Measurements from ENCODE around the gene ATAD1. TPM values are rescaled to one million over a fixed set of nuclear protein-coding genes. Genes with fewer than 3 reads are reported as not detected.
"Not testable (repeated sequence)": the region's sequence is repeated elsewhere in the genome, so short reads cannot be mapped to it uniquely, and the experiment has no call there.

The ATAD1 gene
- total RNA-seq, 1 donor from 2014 or later: 45.8 TPM

DNA sequence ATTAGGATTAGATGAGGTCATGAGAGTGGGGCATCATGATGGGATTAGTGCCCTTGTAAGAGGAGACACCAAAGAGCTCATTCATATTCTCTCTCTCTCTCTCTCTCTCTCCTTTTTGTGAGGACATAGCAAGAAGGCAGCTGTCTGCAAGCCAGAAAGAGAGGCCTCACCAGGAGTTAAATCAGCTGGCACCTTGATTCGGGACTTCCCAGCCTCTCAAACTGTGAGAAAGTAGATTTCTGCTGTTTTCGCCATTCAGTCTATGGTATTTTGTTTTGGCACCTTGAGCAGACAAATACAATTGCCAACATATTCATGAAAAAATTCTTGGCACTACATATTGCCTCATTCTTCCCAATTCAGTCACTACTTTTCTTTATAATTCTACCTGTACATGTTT is 20.6 kb upstream of the ATAD1 start:
- H3K4me1 Mint-ChIP-seq (ENCODE audit: low read depth): peaks cover 5% of the 10 kb centered on the region
- no peak overlapping the region for H3K4me3 Mint-ChIP-seq (ENCODE audit: low read depth)
- H3K27ac Mint-ChIP-seq: no peak overlapping the region
- H3K27me3 Mint-ChIP-seq: peaks cover 2% of the 10 kb centered on the region
- H3K9me3 Mint-ChIP-seq (ENCODE audit: low read depth): peaks cover 6% of the 10 kb centered on the region
- no peaks in the 10 kb centered on the region for H3K36me3 Mint-ChIP-seq (ENCODE audit: insufficient read depth)
- TF ChIP-seq, protein P1, sequence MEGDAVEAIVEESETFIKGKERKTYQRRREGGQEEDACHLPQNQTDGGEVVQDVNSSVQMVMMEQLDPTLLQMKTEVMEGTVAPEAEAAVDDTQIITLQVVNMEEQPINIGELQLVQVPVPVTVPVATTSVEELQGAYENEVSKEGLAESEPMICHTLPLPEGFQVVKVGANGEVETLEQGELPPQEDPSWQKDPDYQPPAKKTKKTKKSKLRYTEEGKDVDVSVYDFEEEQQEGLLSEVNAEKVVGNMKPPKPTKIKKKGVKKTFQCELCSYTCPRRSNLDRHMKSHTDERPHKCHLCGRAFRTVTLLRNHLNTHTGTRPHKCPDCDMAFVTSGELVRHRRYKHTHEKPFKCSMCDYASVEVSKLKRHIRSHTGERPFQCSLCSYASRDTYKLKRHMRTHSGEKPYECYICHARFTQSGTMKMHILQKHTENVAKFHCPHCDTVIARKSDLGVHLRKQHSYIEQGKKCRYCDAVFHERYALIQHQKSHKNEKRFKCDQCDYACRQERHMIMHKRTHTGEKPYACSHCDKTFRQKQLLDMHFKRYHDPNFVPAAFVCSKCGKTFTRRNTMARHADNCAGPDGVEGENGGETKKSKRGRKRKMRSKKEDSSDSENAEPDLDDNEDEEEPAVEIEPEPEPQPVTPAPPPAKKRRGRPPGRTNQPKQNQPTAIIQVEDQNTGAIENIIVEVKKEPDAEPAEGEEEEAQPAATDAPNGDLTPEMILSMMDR (IDR thresholded peaks at IDR 0.05; ENCODE audit: unreplicated experiment): no peak
- DNase-seq (ENCODE audit: low spot score, unreplicated experiment): no peak

DNA sequence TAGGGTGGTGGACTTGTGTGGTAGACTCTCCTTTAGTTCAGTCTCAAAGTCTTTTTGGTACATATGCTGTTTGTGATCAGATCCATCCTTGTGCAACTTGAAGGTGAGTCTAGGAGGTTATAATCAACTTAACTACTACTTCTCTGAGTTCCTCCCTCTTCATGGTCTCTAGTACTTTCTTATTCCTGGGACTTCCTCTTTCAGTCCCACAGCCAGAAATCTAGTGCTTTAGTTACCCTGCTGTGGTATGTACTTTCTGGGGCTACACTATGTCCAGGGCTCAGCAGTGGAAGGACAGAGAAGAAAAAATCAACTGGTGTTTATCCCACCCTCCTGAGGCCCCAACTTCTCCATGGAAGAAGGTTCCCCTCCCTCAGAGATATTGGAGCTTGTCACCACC is 19.4 kb upstream of the ATAD1 start:
- peaks cover 6% of the 10 kb centered on the region for H3K9me3 Mint-ChIP-seq (ENCODE audit: low read depth)
- H3K4me3 Mint-ChIP-seq (ENCODE audit: low read depth): no peak overlapping the region
- no peak overlapping the region for H3K27ac Mint-ChIP-seq
- peaks cover 2% of the 10 kb centered on the region for H3K27me3 Mint-ChIP-seq
- TF ChIP-seq, protein P1 (IDR thresholded peaks at IDR 0.05; ENCODE audit: unreplicated experiment): no peak
- H3K36me3 Mint-ChIP-seq (ENCODE audit: insufficient read depth): no peaks in the 10 kb centered on the region
- peaks cover 3% of the 10 kb centered on the region for H3K4me1 Mint-ChIP-seq (ENCODE audit: low read depth)
- no peak for DNase-seq (ENCODE audit: low spot score, unreplicated experiment)

DNA sequence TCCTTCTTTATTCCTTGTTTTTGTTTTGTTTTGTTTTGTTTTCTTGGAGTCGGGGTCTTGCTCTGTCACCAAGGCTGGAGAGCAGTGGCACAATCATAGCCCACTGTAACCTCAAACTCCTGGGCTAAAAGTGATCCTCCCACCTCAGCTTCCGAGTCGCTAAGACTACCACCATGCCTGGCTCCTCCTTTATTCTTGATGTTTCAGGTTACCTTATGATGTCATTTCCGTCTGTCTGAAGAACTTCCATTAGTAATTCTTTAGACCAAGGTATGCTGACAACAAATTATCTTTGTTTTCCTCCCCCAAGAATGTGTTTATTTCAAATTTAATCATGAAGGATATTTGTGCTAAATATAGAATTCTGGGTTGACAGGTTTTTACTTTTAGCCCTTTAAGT is 18.1 kb upstream of the ATAD1 start:
- Mint-ChIP-seq H3K9me3 (ENCODE audit: low read depth) (peaks cover 6% of the 10 kb centered on the region), H3K27me3 (peaks cover 2% of the 10 kb centered on the region), H3K4me1 (ENCODE audit: low read depth) (no peaks in the 10 kb centered on the region), H3K27ac (no peak overlapping the region), H3K4me3 (ENCODE audit: low read depth) (no peak overlapping the region), H3K36me3 (ENCODE audit: insufficient read depth) (no peaks in the 10 kb centered on the region)
- TF ChIP-seq, protein P1 (IDR thresholded peaks at IDR 0.05; ENCODE audit: unreplicated experiment): no peak
- no peak for DNase-seq (ENCODE audit: low spot score, unreplicated experiment)

DNA sequence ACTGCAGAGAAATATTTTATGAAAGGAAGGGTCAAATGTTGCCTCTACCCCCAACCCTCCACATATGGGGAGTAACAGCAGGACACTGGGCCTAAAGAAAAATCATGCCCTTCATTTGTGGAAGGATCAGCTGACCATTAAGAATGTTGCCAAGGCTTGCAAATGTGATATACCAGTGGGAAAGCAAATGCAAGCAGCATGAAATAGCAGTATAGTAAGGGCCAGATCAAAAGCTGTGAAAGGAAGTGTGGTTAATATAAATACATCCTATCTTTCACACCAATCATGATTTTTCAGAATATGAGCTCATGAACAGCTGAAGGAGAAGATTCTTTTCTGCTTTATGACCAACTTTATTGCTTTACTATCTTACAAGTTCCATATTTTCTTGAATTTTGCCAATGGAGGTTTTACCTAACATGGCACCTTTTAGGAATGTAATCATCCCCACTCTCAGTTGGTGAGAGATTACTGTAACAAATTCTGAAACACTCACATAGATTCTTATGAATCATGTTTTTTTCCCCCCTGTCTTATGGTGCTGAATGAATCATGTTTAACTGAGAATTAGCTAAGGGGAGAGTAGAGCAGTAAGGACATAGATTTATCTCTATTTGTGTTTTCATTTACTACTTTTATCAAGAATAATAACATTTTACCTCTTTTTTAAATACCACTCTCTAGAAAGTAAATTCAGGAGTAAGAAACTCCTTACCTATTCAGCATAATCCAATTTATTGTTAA is 12.1 kb upstream of the ATAD1 start:
- H3K36me3 Mint-ChIP-seq (ENCODE audit: insufficient read depth): no peaks in the 10 kb centered on the region
- H3K9me3 Mint-ChIP-seq (ENCODE audit: low read depth): no peaks in the 10 kb centered on the region

DNA sequence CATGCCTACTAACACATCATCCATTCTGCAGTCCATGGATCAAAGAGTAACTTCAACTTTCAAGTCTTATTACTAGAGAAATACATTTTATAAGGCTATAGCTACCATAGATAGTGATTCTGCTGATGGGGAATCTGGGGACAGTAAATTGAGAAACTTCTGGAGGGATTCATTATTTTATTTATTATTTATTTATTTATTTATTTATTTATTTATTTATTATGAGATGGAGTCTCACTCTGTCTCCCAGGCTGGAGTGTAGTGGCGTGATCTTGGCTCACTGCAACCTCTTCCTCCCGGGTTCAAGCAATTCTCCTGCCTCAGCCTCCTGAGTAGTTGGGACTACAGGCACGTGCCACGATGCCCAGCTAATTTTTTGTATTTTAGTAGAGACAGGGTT is 11.0 kb upstream of the ATAD1 start:
- not testable (repeated sequence) for H3K36me3 Mint-ChIP-seq (ENCODE audit: insufficient read depth); DNase-seq (ENCODE audit: low spot score, unreplicated experiment); H3K27me3 Mint-ChIP-seq; H3K27ac Mint-ChIP-seq; H3K4me3 Mint-ChIP-seq (ENCODE audit: low read depth); H3K9me3 Mint-ChIP-seq (ENCODE audit: low read depth); H3K4me1 Mint-ChIP-seq (ENCODE audit: low read depth)

More for the DNA sequence above, 12.1 kb upstream of the ATAD1 start:
- H3K27me3 Mint-ChIP-seq: no peaks in the 10 kb centered on the region
- H3K27ac Mint-ChIP-seq: no peak overlapping the region
- TF ChIP-seq, protein P1 (IDR thresholded peaks at IDR 0.05; ENCODE audit: unreplicated experiment): no peak
- H3K4me3 Mint-ChIP-seq (ENCODE audit: low read depth): no peak overlapping the region
- H3K4me1 Mint-ChIP-seq (ENCODE audit: low read depth): no peaks in the 10 kb centered on the region
- DNase-seq (ENCODE audit: low spot score, unreplicated experiment): no peak

DNA sequence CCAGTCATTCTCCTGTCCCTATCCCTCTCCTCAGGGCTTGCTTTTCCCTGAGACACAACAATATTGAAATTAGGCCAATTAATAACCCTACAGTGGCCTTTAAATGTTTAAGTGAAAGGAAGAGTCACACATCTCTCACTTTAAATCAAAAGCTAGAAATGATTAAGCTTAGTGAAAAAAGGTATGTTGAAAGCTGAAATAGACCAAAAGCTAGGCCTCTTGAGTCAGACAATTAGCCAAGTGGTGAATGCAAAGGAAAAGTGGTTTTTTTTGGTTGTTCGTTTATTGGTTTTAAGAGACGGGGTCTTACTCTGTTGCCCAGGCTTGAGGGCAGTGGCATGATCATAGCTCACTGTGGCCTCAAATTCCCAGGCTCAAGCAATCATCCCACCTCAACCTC is 9.7 kb upstream of the ATAD1 start:
- no peak for DNase-seq (ENCODE audit: low spot score, unreplicated experiment)
- Mint-ChIP-seq H3K9me3 (ENCODE audit: low read depth) (no peaks in the 10 kb centered on the region), H3K4me3 (ENCODE audit: low read depth) (no peak overlapping the region), H3K27me3 (no peaks in the 10 kb centered on the region), H3K36me3 (ENCODE audit: insufficient read depth) (no peaks in the 10 kb centered on the region), H3K27ac (no peak overlapping the region), H3K4me1 (ENCODE audit: low read depth) (no peaks in the 10 kb centered on the region)
- TF ChIP-seq, protein P1 (IDR thresholded peaks at IDR 0.05; ENCODE audit: unreplicated experiment): no peak
